HepG2 (cell line): ENCODE results near the gene WFDC11. TPM values are rescaled to one million over a fixed set of nuclear protein-coding genes. Genes with fewer than 3 reads are reported as not detected.
"Not testable (repeated sequence)": the region's sequence is repeated elsewhere in the genome, so short reads cannot be mapped to it uniquely, and the experiment has no call there.

Experiments used
- ATAC-seq: fragments of 200-7000 bp; cut with Tn5 transposase; 3 replicates; pipeline ENCODE4 v1.9.1; 2020; ENCODE audit warnings: mild to moderate bottlenecking, moderate library complexity
- Bru-seq: library from RNA; stranded (reverse); fragments of 400-500 nt; gene quantifications from one replicate; lab custom pipeline; 2021; lab: Mats Ljungman, UMichigan
- BruChase-seq, 2 experiments: library from RNA; stranded (reverse); fragments of 400-500 nt; gene quantifications; one replicate each; lab custom pipeline; 2021; lab: Mats Ljungman, UMichigan
- BruUV-seq: library from RNA; stranded (reverse); fragments of 400-500 nt; replicated peaks from 2 replicates; lab custom pipeline; 2021; lab: Mats Ljungman, UMichigan
- CTCF ChIA-PET: fragments of 300-600 bp; formaldehyde crosslinking; extraction: SDS; loops from one replicate; lab custom pipeline; 2021; ENCODE audit warnings: low total read pairs, inconsistent platforms, low intra/inter-chr PET ratio; lab: Yijun Ruan, JAX
- POLR2A ChIA-PET: fragments of 350-600 bp; sonication (Branson Sonifier 250); formaldehyde crosslinking; loops from one replicate; lab custom pipeline; 2020; ENCODE audit warnings: antibody characterized with exemption, inconsistent platforms; lab: Yijun Ruan, JAX
- DNase-seq: peaks from one replicate; pipeline ENCODE4 v3.0.0-alpha.2; 2015; ENCODE audit warnings: low spot score
- FAIRE-seq: peaks from 3 replicates; lab custom pipeline; 2011; peaks lifted over from hg19 to GRCh38; lab: Jason Lieb, UNC
- H2AFZ ChIP-seq: one replicate; pipeline ENCODE4 v1.6.1; 2011; ENCODE audit warnings: low read length, inconsistent platforms
- H3K27ac ChIP-seq: fragments of 300-600 bp; 3 replicates; pipeline ENCODE4 v1.8.0; 2011; ENCODE audit warnings: mixed run types, mild to moderate bottlenecking, mixed read lengths, low read length, inconsistent platforms; ENCODE audit not compliant: insufficient read depth; ENCODE audit errors: extremely low read length
- H3K27me3 ChIP-seq, 2 experiments: fragments of 200-600 bp in 1 of 2; 2 replicates in 1 of 2; 3 replicates in 1 of 2; pipeline versions ENCODE4 v1.6.0 to v1.8.0; 2011; ENCODE audit warnings: low read length in 2 of 2, mild to moderate bottlenecking in 2 of 2, moderate library complexity in 2 of 2, inconsistent platforms in 1 of 2; ENCODE audit not compliant: insufficient read depth in 2 of 2, control insufficient read depth in 1 of 2
- H3K36me3 ChIP-seq, 2 experiments: fragments of 200-600 bp in 1 of 2; replicated peaks in 1 of 2; 2 replicates in 1 of 2; 3 replicates in 1 of 2; pipeline versions ENCODE4 v1.5.1 to v1.8.0; 2011; ENCODE audit warnings: low read length in 2 of 2, inconsistent platforms in 1 of 2; ENCODE audit not compliant: insufficient read depth in 2 of 2, control insufficient read depth in 1 of 2
- H3K4me1 ChIP-seq: 2 replicates; pipeline ENCODE4 v1.5.1; 2012; ENCODE audit warnings: low read length, inconsistent platforms; ENCODE audit not compliant: insufficient read depth
- H3K4me2 ChIP-seq: 2 replicates; pipeline ENCODE4 v1.6.0; 2011; ENCODE audit warnings: low read depth, low read length, inconsistent platforms
- H3K4me3 ChIP-seq, 3 experiments: fragments of 200-600 bp in 1 of 3; sonication (generic), shearing (Covaris generic) in 1 of 3; replicated peaks in 1 of 3; 2 replicates each; pipeline ENCODE4 v1.5.1; 2011 to 2016; ENCODE audit warnings: low read length in 3 of 3, inconsistent platforms in 2 of 3, low read depth in 2 of 3, mild to moderate bottlenecking in 2 of 3, control low read depth in 1 of 3, mixed read lengths in 1 of 3; ENCODE audit not compliant: insufficient read depth in 1 of 3
- H3K79me2 ChIP-seq: one replicate; pipeline ENCODE4 v1.6.1; 2011; ENCODE audit warnings: low read length, inconsistent platforms; ENCODE audit not compliant: insufficient read depth
- H3K9ac ChIP-seq: 2 replicates; pipeline ENCODE4 v1.6.0; 2011; ENCODE audit warnings: mild to moderate bottlenecking, low read depth, low read length, inconsistent platforms; ENCODE audit not compliant: insufficient read depth
- H3K9me3 ChIP-seq: 2 replicates; pipeline ENCODE4 v1.5.1; 2012; ENCODE audit warnings: mild to moderate bottlenecking, low read length
- H4K20me1 ChIP-seq: 2 replicates; pipeline ENCODE4 v1.6.0; 2011; ENCODE audit warnings: inconsistent platforms, mild to moderate bottlenecking, low read length, moderate library complexity; ENCODE audit not compliant: insufficient read depth
- FOXM1 ChIP-seq: sonication (generic); formaldehyde crosslinking; IDR thresholded peaks from 2 replicates; pipeline ENCODE4 v1.5.0; 2020; ENCODE audit warnings: missing genetic modification reagents
- KLF13 ChIP-seq: sonication (generic); formaldehyde crosslinking; IDR thresholded peaks from 2 replicates; pipeline ENCODE4 v1.4.0; 2020; ENCODE audit warnings: mild to moderate bottlenecking, missing genetic modification reagents
- WGBS: methylation state at CpG from one replicate; pipeline ENCODE4 v1.1.6; 2017; ENCODE audit warnings: low lambda C conversion rate; 5-methylcytosine and 5-hydroxymethylcytosine counted together
- in situ Hi-C: cut with HindIII; loops from 2 replicates; pipeline ENCODE4 v1.10.0; 2017; ENCODE audit warnings: low pct_unique_long_range_greater_than_20kb; ENCODE audit not compliant: extremely low pct_ligation_motif_present
- intact Hi-C: fragments of 100-400 bp; cut with micrococcal nuclease; formaldehyde crosslinking; loops from one replicate; pipeline ENCODE4 v1.10.0; 2022; ENCODE audit not compliant: unreplicated experiment
- long read RNA-seq, 2 experiments: library from RNA in 1 of 2; library from polyadenylated mRNA in 1 of 2; stranded (forward) in 1 of 2; unstranded in 1 of 2; transcript quantifications; one replicate each; pipeline ENCODE4 v2.0.0, GENCODE V29; 2019 to 2022
- polyA minus RNA-seq, 3 experiments: library from RNA; depleted of rRNA, polyadenylated mRNA; stranded (reverse); fragments of >200 nt; gene quantifications; 2 replicates each; pipeline ENCODE4 v1.2.3, GENCODE V29; 2011; ENCODE audit warnings: low replicate concordance in 1 of 3
- polyA plus RNA-seq, 8 experiments: library from polyadenylated mRNA; depleted of rRNA in 3 of 8; stranded (reverse) in 7 of 8; unstranded in 1 of 8; fragments of >200 nt; fragmentation: Illumina TruSeq in 4 of 8; extraction: Trizol in 4 of 8; gene quantifications; 2 replicates each; pipeline versions ENCODE4 v1.2.1 to v1.2.3, GENCODE V29; 2011 to 2016; ENCODE audit warnings: low read depth in 4 of 8, missing spikeins in 1 of 8, mixed read lengths in 1 of 8; ENCODE audit not compliant: insufficient read depth in 1 of 8
- total RNA-seq, 5 experiments: library from RNA; depleted of rRNA; stranded (reverse); fragments of >200 nt; fragmentation: Illumina TruSeq; extraction: Trizol; gene quantifications; 2 replicates each; pipeline ENCODE4 v1.2.3, GENCODE V29; 2016; ENCODE audit warnings: low read depth in 1 of 5
- TF ChIP-seq, protein P1 (sequence below): conservative IDR thresholded peaks from 2 replicates; pipeline ENCODE4 v1.6.1; 2018; ENCODE audit warnings: missing genetic modification reagents

Gene WFDC11
- total RNA-seq (2016; rRNA removed; fragmentation: Illumina TruSeq; extraction: Trizol) (not detected in 2 replicates), polyA plus RNA-seq (2011; rRNA removed) (not detected in 2 replicates), polyA minus RNA-seq (2011; rRNA and poly(A)+ RNA removed; ENCODE audit: low replicate concordance) (not detected in 2 replicates), Bru-seq, nascent RNA (not detected), BruChase-seq, experiment 1, labeled RNA remaining after a 6-hour chase (not detected), BruChase-seq, experiment 2, labeled RNA remaining after a 2-hour chase (not detected)
- not detected in 2 replicates for total RNA-seq (2016; cell fraction: cytosol; rRNA removed; fragmentation: Illumina TruSeq; extraction: Trizol; ENCODE audit: low read depth)
- not detected in 2 replicates for total RNA-seq (2016; cell fraction: insoluble cytoplasmic fraction; rRNA removed; fragmentation: Illumina TruSeq; extraction: Trizol)
- not detected in 2 replicates for total RNA-seq (2016; cell fraction: membrane; rRNA removed; fragmentation: Illumina TruSeq; extraction: Trizol)
- not detected in 2 replicates for total RNA-seq (2016; cell fraction: nucleus; rRNA removed; fragmentation: Illumina TruSeq; extraction: Trizol)
- polyA plus RNA-seq (2011; cell fraction: cytosol; rRNA removed) = not detected in 2 replicates
- not detected in 2 replicates for polyA plus RNA-seq (2011; cell fraction: nucleus; rRNA removed)
- polyA plus RNA-seq (2012) = not detected in 2 replicates
- polyA plus RNA-seq (2016; cell fraction: cytosol; fragmentation: Illumina TruSeq; extraction: Trizol; ENCODE audit: low read depth) = not detected in 2 replicates
- not detected in 2 replicates for polyA plus RNA-seq (2016; cell fraction: insoluble cytoplasmic fraction; fragmentation: Illumina TruSeq; extraction: Trizol; ENCODE audit: low read depth)
- polyA plus RNA-seq (2016; cell fraction: membrane; fragmentation: Illumina TruSeq; extraction: Trizol; ENCODE audit: low read depth) = not detected in 2 replicates
- polyA plus RNA-seq (2016; cell fraction: nucleus; fragmentation: Illumina TruSeq; extraction: Trizol; ENCODE audit: insufficient read depth, low read depth) = not detected in 2 replicates
- not detected in 2 replicates for polyA minus RNA-seq (2011; cell fraction: cytosol; rRNA and poly(A)+ RNA removed)
- not detected in 2 replicates for polyA minus RNA-seq (2011; cell fraction: nucleus; rRNA and poly(A)+ RNA removed)
- long read RNA-seq, experiment 1 = 0 reads
- long read RNA-seq, experiment 2 = 0 reads

GRCh38 chr20:45670139-45670538 is at the start of gene WFDC11:
TSS of gene WFDC11 (minus strand) at chr20:45670239. CDS start at chr20:45650600, 19,639 bp downstream.
- BruUV-seq = no TSS peak
- Histone ChIP-seq H3K36me3 (no peaks in the 10 kb centered on the region), H3K4me2 (no peak within 1 kb of the TSS), H2AFZ (no peak within 1 kb of the TSS)
- POLR2A ChIA-PET = no interaction called here
- no peak for TF ChIP-seq KLF13
- TF ChIP-seq, protein P1, sequence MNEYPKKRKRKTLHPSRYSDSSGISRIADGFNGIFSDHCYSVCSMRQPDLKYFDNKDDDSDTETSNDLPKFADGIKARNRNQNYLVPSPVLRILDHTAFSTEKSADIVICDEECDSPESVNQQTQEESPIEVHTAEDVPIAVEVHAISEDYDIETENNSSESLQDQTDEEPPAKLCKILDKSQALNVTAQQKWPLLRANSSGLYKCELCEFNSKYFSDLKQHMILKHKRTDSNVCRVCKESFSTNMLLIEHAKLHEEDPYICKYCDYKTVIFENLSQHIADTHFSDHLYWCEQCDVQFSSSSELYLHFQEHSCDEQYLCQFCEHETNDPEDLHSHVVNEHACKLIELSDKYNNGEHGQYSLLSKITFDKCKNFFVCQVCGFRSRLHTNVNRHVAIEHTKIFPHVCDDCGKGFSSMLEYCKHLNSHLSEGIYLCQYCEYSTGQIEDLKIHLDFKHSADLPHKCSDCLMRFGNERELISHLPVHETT (CRISPR knock-in tag) = no peak
- TF ChIP-seq FOXM1 (CRISPR knock-in tag) = no peak
- TF ChIP-seq, all 625 proteins: peak for 0
- H4K20me1 ChIP-seq = no peaks in the 10 kb centered on the region
- FAIRE-seq = no peak
- H3K79me2 ChIP-seq = no peaks in the 10 kb centered on the region
- H3K4me3 ChIP-seq = no peak within 1 kb of the TSS
- no peak for DNase-seq
- no peaks in the 10 kb centered on the region for H3K4me1 ChIP-seq
- H3K9me3 ChIP-seq = no peaks in the 10 kb centered on the region
- H3K27ac ChIP-seq = no peak within 1 kb of the TSS
- CTCF ChIA-PET = no interaction called here
- no peak within 1 kb of the TSS for H3K9ac ChIP-seq
- intact Hi-C loops (no loop called here), in situ Hi-C loops (no loop called here)
- WGBS = 0% methylated on average over 1 of the region's 1 CpG
- no peak for ATAC-seq
- no peaks in the 10 kb centered on the region for H3K27me3 ChIP-seq

- intact Hi-C loops, H3K79me2 ChIP-seq, ATAC-seq, FAIRE-seq, H4K20me1 ChIP-seq, H3K4me1 ChIP-seq, in situ Hi-C loops, H3K4me3 ChIP-seq, POLR2A ChIA-PET, H3K27ac ChIP-seq, BruUV-seq, H2AFZ ChIP-seq, CTCF ChIA-PET, H3K9me3 ChIP-seq, DNase-seq, H3K27me3 ChIP-seq, H3K9ac ChIP-seq, H3K36me3 ChIP-seq, H3K4me2 ChIP-seq: not testable (repeated sequence)
Measured at GRCh38 chr20:45716141-45716688, 46.2 kb upstream of the WFDC11 start.
